Measurements from ENCODE around the gene NUDT8. TPM values are rescaled to one million over a fixed set of nuclear protein-coding genes. Genes with fewer than 3 reads are reported as not detected.

The NUDT8 gene
- total and polyA plus RNA-seq, 9 of the 15 experiments (the other 6 are each of a cell fraction or from before 2014, with no cell fraction given): 0.23 to 27.8 (median 5.0) TPM

- TF ChIP-seq ZBTB7A (IDR thresholded peaks at IDR 0.05; ENCODE audit: borderline replicate concordance, control insufficient read depth, low read depth, low read length) (peak; percentile 85), TAL1 (IDR thresholded peaks at IDR 0.05) (no peak), ARID3B (CRISPR knock-in tag; IDR thresholded peaks at IDR 0.05; ENCODE audit: borderline replicate concordance) (no peak), ZFP1 (CRISPR knock-in tag; IDR thresholded peaks at IDR 0.05) (no peak), RBM25 (IDR thresholded peaks at IDR 0.05; ENCODE audit: low read depth, low read length, severe bottlenecking) (peak; percentile 89), MCM3 (IDR thresholded peaks at IDR 0.05) (no peak), BRCA1 (IDR thresholded peaks at IDR 0.05) (no peak), BRCA1 (CRISPR knock-in tag; IDR thresholded peaks at IDR 0.05) (0 out of 2 replicates have a peak, but pooled peaks have one; percentile 82), REST (IDR thresholded peaks at IDR 0.05; ENCODE audit: borderline replicate concordance) (peak; percentile 58), REST (CRISPR knock-in tag; IDR thresholded peaks at IDR 0.05; ENCODE audit: low read depth) (peak; percentile 41; the same call in 1 of the 2 replicates)
- TF ChIP-seq, protein P1, sequence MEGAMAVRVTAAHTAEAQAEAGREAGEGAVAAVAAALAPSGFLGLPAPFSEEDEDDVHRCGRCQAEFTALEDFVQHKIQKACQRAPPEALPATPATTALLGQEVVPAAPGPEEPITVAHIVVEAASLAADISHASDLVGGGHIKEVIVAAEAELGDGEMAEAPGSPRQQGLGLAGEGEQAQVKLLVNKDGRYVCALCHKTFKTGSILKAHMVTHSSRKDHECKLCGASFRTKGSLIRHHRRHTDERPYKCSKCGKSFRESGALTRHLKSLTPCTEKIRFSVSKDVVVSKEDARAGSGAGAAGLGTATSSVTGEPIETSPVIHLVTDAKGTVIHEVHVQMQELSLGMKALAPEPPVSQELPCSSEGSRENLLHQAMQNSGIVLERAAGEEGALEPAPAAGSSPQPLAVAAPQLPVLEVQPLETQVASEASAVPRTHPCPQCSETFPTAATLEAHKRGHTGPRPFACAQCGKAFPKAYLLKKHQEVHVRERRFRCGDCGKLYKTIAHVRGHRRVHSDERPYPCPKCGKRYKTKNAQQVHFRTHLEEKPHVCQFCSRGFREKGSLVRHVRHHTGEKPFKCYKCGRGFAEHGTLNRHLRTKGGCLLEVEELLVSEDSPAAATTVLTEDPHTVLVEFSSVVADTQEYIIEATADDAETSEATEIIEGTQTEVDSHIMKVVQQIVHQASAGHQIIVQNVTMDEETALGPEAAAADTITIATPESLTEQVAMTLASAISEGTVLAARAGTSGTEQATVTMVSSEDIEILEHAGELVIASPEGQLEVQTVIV (CRISPR knock-in tag; IDR thresholded peaks at IDR 0.05; ENCODE audit: borderline replicate concordance): no peak
- TF ChIP-seq, protein P2, sequence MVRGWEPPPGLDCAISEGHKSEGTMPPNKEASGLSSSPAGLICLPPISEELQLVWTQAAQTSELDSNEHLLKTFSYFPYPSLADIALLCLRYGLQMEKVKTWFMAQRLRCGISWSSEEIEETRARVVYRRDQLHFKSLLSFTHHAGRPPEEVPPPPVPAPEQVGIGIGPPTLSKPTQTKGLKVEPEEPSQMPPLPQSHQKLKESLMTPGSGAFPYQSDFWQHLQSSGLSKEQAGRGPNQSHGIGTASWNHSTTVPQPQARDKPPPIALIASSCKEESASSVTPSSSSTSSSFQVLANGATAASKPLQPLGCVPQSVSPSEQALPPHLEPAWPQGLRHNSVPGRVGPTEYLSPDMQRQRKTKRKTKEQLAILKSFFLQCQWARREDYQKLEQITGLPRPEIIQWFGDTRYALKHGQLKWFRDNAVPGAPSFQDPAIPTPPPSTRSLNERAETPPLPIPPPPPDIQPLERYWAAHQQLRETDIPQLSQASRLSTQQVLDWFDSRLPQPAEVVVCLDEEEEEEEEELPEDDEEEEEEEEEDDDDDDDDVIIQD (CRISPR knock-in tag; IDR thresholded peaks at IDR 0.05): no peak
Measured at GRCh38 chr11:67629386-67630227, at the start of gene NUDT8 (continued).

Measured in K562 (cell line).